OCI-LY7 (cell line): ENCODE data around the gene RIOK2.

ENCODE experiments used
- CTCF ChIP-seq: fragments of 200-600 bp; sonication (generic); conservative IDR thresholded peaks from 2 replicates; pipeline ENCODE4 v1.5.1; 2014; ENCODE audit warnings: mild to moderate bottlenecking, antibody characterized with exemption, low read length, moderate library complexity, mixed read lengths
- EZH2phosphoT487 ChIP-seq: fragments of 200-600 bp; sonication (generic); IDR thresholded peaks from 2 replicates; pipeline ENCODE4 v1.6.1; 2018; ENCODE audit warnings: low read depth, borderline replicate concordance, mild to moderate bottlenecking, mixed run types, antibody characterized with exemption, low read length, moderate library complexity, mixed read lengths

GRCh38 chr5:97172227-97172626 lies 10.8 kb downstream of the RIOK2 start:
- TF ChIP-seq CTCF: no peak
- no peak for TF ChIP-seq EZH2phosphoT487
